ENCODE data around the gene PLXNB1.

The PLXNB1 gene

GRCh38 chr3:48441940-48442339 lies 12.1 kb upstream of the PLXNB1 start:
- no peaks in the 10 kb centered on the region for H4K20me1 ChIP-seq (ENCODE audit: insufficient read depth, low read length)
- peaks cover 20% of the 10 kb centered on the region for H3K79me2 ChIP-seq (ENCODE audit: insufficient read depth, low read length)
- no peak for TF ChIP-seq CTCF (IDR thresholded peaks at IDR 0.05; ENCODE audit: low read length)
- TF ChIP-seq EZH2 (IDR thresholded peaks at IDR 0.05; ENCODE audit: borderline replicate concordance, low read length) = no peak
- peak overlapping the region; percentile 76 for H3K4me2 ChIP-seq (ENCODE audit: low read length)
- no peak overlapping the region for H3K27ac ChIP-seq (ENCODE audit: low read depth, low read length, poor library complexity, severe bottlenecking)
- H3K9me3 ChIP-seq (ENCODE audit: low read length) = no peaks in the 10 kb centered on the region
- no peaks in the 10 kb centered on the region for H3K9me2 ChIP-seq (ENCODE audit: low read depth, low read length)
- H3K4me1 ChIP-seq (ENCODE audit: insufficient read depth, low read length, severe bottlenecking) = peaks cover 49% of the 10 kb centered on the region
- H3K27me3 ChIP-seq (ENCODE audit: insufficient read depth, low read length) = no peaks in the 10 kb centered on the region
- H3K9ac ChIP-seq (ENCODE audit: low read length) = peak overlapping the region; percentile 83; the same call in 1 of the 2 replicates
- H2AFZ ChIP-seq (ENCODE audit: low read length) = no peak overlapping the region
- 0 out of 2 replicates have a peak, but pooled peaks cover 2% of the 10 kb centered on the region for H3F3A ChIP-seq (ENCODE audit: insufficient read depth, low read length)
- H3K4me3 ChIP-seq (ENCODE audit: low read depth, low read length, poor library complexity, severe bottlenecking) = peak overlapping the region; percentile 80
- H3K36me3 ChIP-seq (ENCODE audit: insufficient read depth, low read length) = peaks cover 34% of the 10 kb centered on the region

DNA sequence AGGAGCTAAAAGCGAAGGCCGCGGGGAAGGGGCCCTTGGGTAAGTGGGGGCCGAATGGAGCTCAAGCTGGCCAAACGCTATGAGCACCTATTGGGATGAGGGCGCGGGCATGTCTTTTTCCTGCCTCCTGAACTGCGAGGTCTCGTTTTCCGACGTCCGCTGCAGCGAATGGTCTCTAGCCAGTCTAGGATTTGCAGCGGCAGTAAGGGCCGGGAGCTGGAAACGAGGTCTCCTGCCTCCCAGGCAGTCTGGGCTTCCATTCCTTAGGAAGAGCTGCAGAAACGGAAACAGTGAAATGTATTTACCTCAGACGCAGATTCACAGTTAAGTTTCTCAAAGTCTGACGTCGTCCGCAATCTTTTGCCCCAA lies 10.7 kb upstream of the PLXNB1 start:
- peak overlapping the region; percentile 55 for H3K27ac ChIP-seq (ENCODE audit: low read depth, low read length, poor library complexity, severe bottlenecking)
- H3K27me3 ChIP-seq (ENCODE audit: insufficient read depth, low read length) = no peaks in the 10 kb centered on the region
- H3K36me3 ChIP-seq (ENCODE audit: insufficient read depth, low read length) = peaks cover 34% of the 10 kb centered on the region
- H3K79me2 ChIP-seq (ENCODE audit: insufficient read depth, low read length) = peaks cover 19% of the 10 kb centered on the region
- H3K4me2 ChIP-seq (ENCODE audit: low read length) = peak overlapping the region; percentile 76
- no peaks in the 10 kb centered on the region for H4K20me1 ChIP-seq (ENCODE audit: insufficient read depth, low read length)
- H3K4me1 ChIP-seq (ENCODE audit: insufficient read depth, low read length, severe bottlenecking) = peaks cover 56% of the 10 kb centered on the region
- H3K9me3 ChIP-seq (ENCODE audit: low read length) = no peaks in the 10 kb centered on the region
- peak overlapping the region; percentile 83 for H3K9ac ChIP-seq (ENCODE audit: low read length)
- no peaks in the 10 kb centered on the region for H3K9me2 ChIP-seq (ENCODE audit: low read depth, low read length)
- no peak overlapping the region for H2AFZ ChIP-seq (ENCODE audit: low read length)
- peak overlapping the region; percentile 80 for H3K4me3 ChIP-seq (ENCODE audit: low read depth, low read length, poor library complexity, severe bottlenecking)
- H3F3A ChIP-seq (ENCODE audit: insufficient read depth, low read length) = 0 out of 2 replicates have a peak, but pooled peaks cover 2% of the 10 kb centered on the region
- no peak for TF ChIP-seq EZH2 (IDR thresholded peaks at IDR 0.05; ENCODE audit: borderline replicate concordance, low read length)
- TF ChIP-seq CTCF (IDR thresholded peaks at IDR 0.05; ENCODE audit: low read length) = no peak

GRCh38 chr3:48439820-48440589 lies 10.1 kb upstream of the PLXNB1 start, which contains the start of the genes CCDC51 and TMA7:
Gene CCDC51 (minus strand): TSS chr3:48440119. CDS start chr3:48435128, 4,991 bp downstream.
Gene TMA7 (plus strand): TSS chr3:48440257. CDS start chr3:48440297, 40 bp downstream.
- H3K9ac ChIP-seq (ENCODE audit: low read length) = peak within 1 kb of the TSS; percentile 83
- peak within 1 kb of the TSS; percentile 80 for H3K4me3 ChIP-seq (ENCODE audit: low read depth, low read length, poor library complexity, severe bottlenecking)
- no peaks in the 10 kb centered on the region for H3K9me3 ChIP-seq (ENCODE audit: low read length)
- no peaks in the 10 kb centered on the region for H3K9me2 ChIP-seq (ENCODE audit: low read depth, low read length)
- no peak; the same call in 1 of the 2 replicates for TF ChIP-seq CTCF (IDR thresholded peaks at IDR 0.05; ENCODE audit: low read length)
- TF ChIP-seq EZH2 (IDR thresholded peaks at IDR 0.05; ENCODE audit: borderline replicate concordance, low read length) = no peak
- H4K20me1 ChIP-seq (ENCODE audit: insufficient read depth, low read length) = no peaks in the 10 kb centered on the region
- peaks cover 19% of the 10 kb centered on the region for H3K79me2 ChIP-seq (ENCODE audit: insufficient read depth, low read length)
- H3K27me3 ChIP-seq (ENCODE audit: insufficient read depth, low read length) = no peaks in the 10 kb centered on the region
- peak within 1 kb of the TSS; percentile 78 for H3K4me2 ChIP-seq (ENCODE audit: low read length)
- no peaks in the 10 kb centered on the region for H3F3A ChIP-seq (ENCODE audit: insufficient read depth, low read length)
- H2AFZ ChIP-seq (ENCODE audit: low read length) = no peak within 1 kb of the TSS
- H3K27ac ChIP-seq (ENCODE audit: low read depth, low read length, poor library complexity, severe bottlenecking) = peak within 1 kb of the TSS; percentile 55
- H3K4me1 ChIP-seq (ENCODE audit: insufficient read depth, low read length, severe bottlenecking) = peaks cover 51% of the 10 kb centered on the region
- peaks cover 34% of the 10 kb centered on the region for H3K36me3 ChIP-seq (ENCODE audit: insufficient read depth, low read length)
